Neural cell (in vitro differentiated cells): Measurements from ENCODE around the gene CEMIP2. TPM values are rescaled to one million over a fixed set of nuclear protein-coding genes. Genes with fewer than 3 reads are reported as not detected.

Experiments used
- H2AFZ ChIP-seq: fragments of 200-600, 300-800 bp; sonication (generic), shearing (Covaris generic); 2 replicates; pipeline ENCODE4 v1.6.0; 2014; ENCODE audit warnings: low read depth, mild to moderate bottlenecking, antibody characterized with exemption, low read length, moderate library complexity
- H3F3A ChIP-seq: fragments of 200-600 bp; shearing (Covaris generic); 2 replicates; pipeline ENCODE4 v1.6.1; 2016; ENCODE audit warnings: mild to moderate bottlenecking, moderate library complexity, mixed read lengths, antibody characterized with exemption, low read length; ENCODE audit not compliant: insufficient read depth, poor library complexity, severe bottlenecking
- H3K27ac ChIP-seq: fragments of 200-600, 300-800 bp; sonication (generic), shearing (Covaris generic); 2 replicates; pipeline ENCODE4 v1.5.1; 2014; ENCODE audit warnings: mild to moderate bottlenecking, low read length, moderate library complexity
- H3K27me3 ChIP-seq: fragments of 300-800, 200-600 bp; sonication (generic), shearing (Covaris generic); 2 replicates; pipeline ENCODE4 v1.6.0; 2014; ENCODE audit warnings: mild to moderate bottlenecking, low read depth, low read length, moderate library complexity; ENCODE audit not compliant: insufficient read depth
- H3K36me3 ChIP-seq: fragments of 300-800, 200-600 bp; sonication (generic), shearing (Covaris generic); 2 replicates; pipeline ENCODE4 v1.5.1; 2014; ENCODE audit warnings: mild to moderate bottlenecking, antibody characterized with exemption, low read length, moderate library complexity; ENCODE audit not compliant: insufficient read depth
- H3K4me2 ChIP-seq: fragments of 300-800, 200-600 bp; sonication (generic), shearing (Covaris generic); 2 replicates; pipeline ENCODE4 v1.6.0; 2014; ENCODE audit warnings: mild to moderate bottlenecking, low read length
- H3K4me3 ChIP-seq: fragments of 300-800, 200-600 bp; sonication (generic), shearing (Covaris generic); 2 replicates; pipeline ENCODE4 v1.5.1; 2014; ENCODE audit warnings: mild to moderate bottlenecking, low read length, moderate library complexity
- H3K79me2 ChIP-seq: fragments of 200-600 bp; shearing (Covaris generic); replicated peaks from 2 replicates; pipeline ENCODE4 v1.6.0; 2014; ENCODE audit warnings: mild to moderate bottlenecking, low read length, moderate library complexity; ENCODE audit not compliant: insufficient read depth
- H3K9ac ChIP-seq: fragments of 300-800, 200-600 bp; sonication (generic), shearing (Covaris generic); 2 replicates; pipeline ENCODE4 v1.6.1; 2016; ENCODE audit warnings: mild to moderate bottlenecking, low read length, mixed read lengths
- H3K9me2 ChIP-seq: fragments of 200-600 bp; shearing (Covaris generic); 2 replicates; pipeline ENCODE4 v1.6.1; 2016; ENCODE audit warnings: mild to moderate bottlenecking, low read length, mixed read lengths; ENCODE audit not compliant: insufficient read depth
- H3K9me3 ChIP-seq: fragments of 200-600, 300-800 bp; sonication (generic), shearing (Covaris generic); 2 replicates; pipeline ENCODE4 v1.6.1; 2016; ENCODE audit warnings: mild to moderate bottlenecking, mixed run types, low read length, moderate library complexity, mixed read lengths
- H4K20me1 ChIP-seq: fragments of 200-600 bp; shearing (Covaris generic); 2 replicates; pipeline ENCODE4 v1.6.1; 2016; ENCODE audit warnings: mild to moderate bottlenecking, mixed run types; ENCODE audit not compliant: insufficient read depth
- CTCF ChIP-seq: fragments of 450-650 bp; IDR thresholded peaks from 2 replicates; pipeline ENCODE4 v1.5.1; 2014; ENCODE audit warnings: antibody characterized with exemption, mild to moderate bottlenecking, moderate library complexity; ENCODE audit not compliant: poor library complexity, severe bottlenecking
- EP300 ChIP-seq: fragments of 450-650 bp; conservative IDR thresholded peaks from 2 replicates; pipeline ENCODE4 v1.6.1; 2014; ENCODE audit warnings: antibody characterized with exemption, mild to moderate bottlenecking, moderate library complexity; ENCODE audit not compliant: poor library complexity, severe bottlenecking
- EZH2 ChIP-seq: fragments of 200-600, 300-800 bp; shearing (Covaris generic), sonication (generic); IDR thresholded peaks from 2 replicates; pipeline ENCODE4 v1.6.1; 2014; ENCODE audit warnings: antibody characterized with exemption, low read length, borderline replicate concordance, mild to moderate bottlenecking; ENCODE audit not compliant: insufficient read depth, poor library complexity, severe bottlenecking
- MXI1 ChIP-seq: fragments of 450-650 bp; conservative IDR thresholded peaks from 2 replicates; pipeline ENCODE4 v1.6.1; 2014; ENCODE audit warnings: antibody characterized with exemption, mild to moderate bottlenecking; ENCODE audit not compliant: poor library complexity, severe bottlenecking
- POLR2AphosphoS5 ChIP-seq: IDR thresholded peaks from 2 replicates; pipeline ENCODE4 v1.6.1; 2012
- RAD21 ChIP-seq: fragments of 450-650 bp; conservative IDR thresholded peaks from 2 replicates; pipeline ENCODE4 v1.6.1; 2014; ENCODE audit warnings: antibody characterized with exemption, mild to moderate bottlenecking, moderate library complexity
- REST ChIP-seq: IDR thresholded peaks from 2 replicates; pipeline ENCODE4 v1.6.1; 2012; ENCODE audit warnings: borderline replicate concordance
- SMC3 ChIP-seq: fragments of 450-650 bp; conservative IDR thresholded peaks from 2 replicates; pipeline ENCODE4 v1.6.1; 2014; ENCODE audit warnings: antibody characterized with exemption, mild to moderate bottlenecking, moderate library complexity; ENCODE audit not compliant: poor library complexity
- TAF1 ChIP-seq: IDR thresholded peaks from 2 replicates; pipeline ENCODE4 v1.6.1; 2012; ENCODE audit warnings: low read depth
- polyA plus RNA-seq: library from polyadenylated mRNA; depleted of rRNA; stranded (reverse); fragments of >200 nt; gene quantifications from 2 replicates; pipeline ENCODE4 v1.2.3, GENCODE V29; 2014

Gene CEMIP2
- polyA plus RNA-seq, 1 donor from 2014 or later, result 11.3 TPM

GRCh38 chr9:71668717-71669116 lies 99.6 kb downstream of the CEMIP2 start:
- Histone ChIP-seq H3K4me3 (no peak overlapping the region), H4K20me1 (no peaks in the 10 kb centered on the region), H3K4me2 (no peak overlapping the region), H3K79me2 (no peaks in the 10 kb centered on the region), H3K27me3 (no peaks in the 10 kb centered on the region), H3K9me3 (no peaks in the 10 kb centered on the region), H3K27ac (no peak overlapping the region), H3K9me2 (no peaks in the 10 kb centered on the region), H3K9ac (no peak overlapping the region), H3K36me3 (no peaks in the 10 kb centered on the region), H2AFZ (no peak overlapping the region), H3F3A (no peaks in the 10 kb centered on the region)
- TF ChIP-seq POLR2AphosphoS5 (no peak), SMC3 (no peak), EZH2 (no peak), CTCF (no peak), MXI1 (no peak), REST (no peak), RAD21 (no peak), EP300 (no peak), TAF1 (no peak)

GRCh38 chr9:71665247-71665646 lies 103.1 kb downstream of the CEMIP2 start:
- Histone ChIP-seq H4K20me1 (no peaks in the 10 kb centered on the region), H3K36me3 (no peaks in the 10 kb centered on the region), H3K79me2 (no peaks in the 10 kb centered on the region), H3K9me2 (no peaks in the 10 kb centered on the region), H3K9me3 (no peaks in the 10 kb centered on the region), H3K4me2 (no peak overlapping the region), H3K9ac (no peak overlapping the region), H2AFZ (no peak overlapping the region), H3K4me3 (no peak overlapping the region), H3K27ac (no peak overlapping the region), H3K27me3 (no peaks in the 10 kb centered on the region), H3F3A (no peaks in the 10 kb centered on the region)
- TF ChIP-seq EZH2, result no peak
- no peak for TF ChIP-seq RAD21
- no peak for TF ChIP-seq MXI1
- TF ChIP-seq REST, result no peak
- TF ChIP-seq TAF1, result no peak
